Measurements from ENCODE around the gene VGLL4.

Gene VGLL4

GRCh38 chr3:11625376-11626083, 18.2 kb downstream of the VGLL4 start:
- no peak overlapping the region for H3K27ac ChIP-seq
- no peak overlapping the region for H3K4me3 ChIP-seq (IDR thresholded peaks at IDR 0.05; ENCODE audit: insufficient read depth, low read depth, low read length)
- H3K4me1 ChIP-seq (ENCODE audit: low read depth, poor library complexity, severe bottlenecking) = peaks cover 3% of the 10 kb centered on the region
- no peak overlapping the region for H3K4me2 ChIP-seq
- H4K20me1 ChIP-seq (ENCODE audit: insufficient read depth) = no peaks in the 10 kb centered on the region
- no peak for TF ChIP-seq CTCF (conservative IDR thresholded peaks at IDR 0.05; ENCODE audit: low read depth, low read length)
- H3K9ac ChIP-seq = no peak overlapping the region
- no peak overlapping the region for H2AFZ ChIP-seq (ENCODE audit: low read depth)
- no peaks in the 10 kb centered on the region for H3K36me3 ChIP-seq (ENCODE audit: insufficient read depth)
- H3K79me2 ChIP-seq (ENCODE audit: insufficient read depth, low read depth) = peaks cover 15% of the 10 kb centered on the region; the same call in 1 of the 2 replicates
- H3K27me3 ChIP-seq (ENCODE audit: insufficient read depth, low read depth) = no peaks in the 10 kb centered on the region

- no peak overlapping the region for H3K4me3 ChIP-seq (IDR thresholded peaks at IDR 0.05; ENCODE audit: insufficient read depth, low read depth, low read length)
- H3K4me2 ChIP-seq = no peak overlapping the region
- no peak overlapping the region for H3K9ac ChIP-seq
- H4K20me1 ChIP-seq (ENCODE audit: insufficient read depth) = no peaks in the 10 kb centered on the region
- peaks cover 10% of the 10 kb centered on the region for H3K4me1 ChIP-seq (ENCODE audit: low read depth, poor library complexity, severe bottlenecking)
- peaks cover 15% of the 10 kb centered on the region; the same call in 1 of the 2 replicates for H3K79me2 ChIP-seq (ENCODE audit: insufficient read depth, low read depth)
- H3K36me3 ChIP-seq (ENCODE audit: insufficient read depth) = no peaks in the 10 kb centered on the region
- H3K27ac ChIP-seq = no peak overlapping the region
- H3K27me3 ChIP-seq (ENCODE audit: insufficient read depth, low read depth) = no peaks in the 10 kb centered on the region
- H2AFZ ChIP-seq (ENCODE audit: low read depth) = no peak overlapping the region
- TF ChIP-seq CTCF (conservative IDR thresholded peaks at IDR 0.05; ENCODE audit: low read depth, low read length) = no peak
Measured at GRCh38 chr3:11624704-11625375, 18.9 kb downstream of the VGLL4 start.

GRCh38 chr3:11624161-11624560, 19.6 kb downstream of the VGLL4 start:
- no peak for TF ChIP-seq CTCF (conservative IDR thresholded peaks at IDR 0.05; ENCODE audit: low read depth, low read length)
- Histone ChIP-seq H3K4me1 (ENCODE audit: low read depth, poor library complexity, severe bottlenecking) (peaks cover 10% of the 10 kb centered on the region), H3K4me3 (IDR thresholded peaks at IDR 0.05; ENCODE audit: insufficient read depth, low read depth, low read length) (no peak overlapping the region), H3K4me2 (no peak overlapping the region), H3K27me3 (ENCODE audit: insufficient read depth, low read depth) (no peaks in the 10 kb centered on the region), H2AFZ (ENCODE audit: low read depth) (no peak overlapping the region), H3K36me3 (ENCODE audit: insufficient read depth) (no peaks in the 10 kb centered on the region), H4K20me1 (ENCODE audit: insufficient read depth) (no peaks in the 10 kb centered on the region), H3K79me2 (ENCODE audit: insufficient read depth, low read depth) (peaks cover 15% of the 10 kb centered on the region; the same call in 1 of the 2 replicates), H3K9ac (no peak overlapping the region), H3K27ac (no peak overlapping the region)

- Histone ChIP-seq H3K4me1 (ENCODE audit: low read depth, poor library complexity, severe bottlenecking) (peaks cover 10% of the 10 kb centered on the region), H3K9ac (no peak overlapping the region)
- no peak for TF ChIP-seq CTCF (conservative IDR thresholded peaks at IDR 0.05; ENCODE audit: low read depth, low read length)
Measured at GRCh38 chr3:11622586-11623550, 20.8 kb downstream of the VGLL4 start.

More at GRCh38 chr3:11622586-11623550, 20.8 kb downstream of the VGLL4 start:
- Histone ChIP-seq H3K79me2 (ENCODE audit: insufficient read depth, low read depth) (peaks cover 15% of the 10 kb centered on the region; the same call in 1 of the 2 replicates), H3K4me3 (IDR thresholded peaks at IDR 0.05; ENCODE audit: insufficient read depth, low read depth, low read length) (no peak overlapping the region), H2AFZ (ENCODE audit: low read depth) (no peak overlapping the region), H3K4me2 (no peak overlapping the region), H3K36me3 (ENCODE audit: insufficient read depth) (no peaks in the 10 kb centered on the region), H3K27me3 (ENCODE audit: insufficient read depth, low read depth) (no peaks in the 10 kb centered on the region), H3K27ac (no peak overlapping the region), H4K20me1 (ENCODE audit: insufficient read depth) (no peaks in the 10 kb centered on the region)

All from KMS-11 (cell line).